ENCODE results near the gene ACBD5.
A peak's percentile ranks its signal among the peaks of the same experiment; 100 is the strongest.

ACBD5 gene

DNA sequence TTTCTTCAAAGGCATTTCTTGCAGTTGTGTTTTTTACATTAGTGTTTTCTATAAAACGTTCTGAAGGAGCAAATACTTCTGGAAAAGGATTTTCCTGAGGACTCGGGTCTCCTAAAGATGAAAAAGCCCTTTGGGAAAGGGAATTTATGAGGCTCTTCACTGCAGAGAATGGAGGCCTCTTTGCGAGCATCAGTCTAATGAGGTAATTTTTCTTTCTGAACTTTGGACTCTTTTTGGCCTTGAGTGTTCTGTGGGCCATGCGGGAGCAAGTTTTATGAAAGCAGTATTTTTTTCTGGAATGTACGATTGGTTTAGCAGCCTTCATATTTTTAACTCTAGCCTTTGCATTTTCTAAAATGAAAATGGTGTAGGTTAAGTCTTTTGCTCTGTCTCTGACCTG is 6.4 kb upstream of the ACBD5 start:
- DNase-seq (ENCODE audit: low read depth) = no peak
- no peak overlapping the region for H3K4me3 ChIP-seq (ENCODE audit: control insufficient read depth, low read depth, low read length)
- TF ChIP-seq CTCF (IDR thresholded peaks at IDR 0.05; ENCODE audit: control insufficient read depth, insufficient read depth, low read depth, low read length, missing control alignments) = no peak

DNA sequence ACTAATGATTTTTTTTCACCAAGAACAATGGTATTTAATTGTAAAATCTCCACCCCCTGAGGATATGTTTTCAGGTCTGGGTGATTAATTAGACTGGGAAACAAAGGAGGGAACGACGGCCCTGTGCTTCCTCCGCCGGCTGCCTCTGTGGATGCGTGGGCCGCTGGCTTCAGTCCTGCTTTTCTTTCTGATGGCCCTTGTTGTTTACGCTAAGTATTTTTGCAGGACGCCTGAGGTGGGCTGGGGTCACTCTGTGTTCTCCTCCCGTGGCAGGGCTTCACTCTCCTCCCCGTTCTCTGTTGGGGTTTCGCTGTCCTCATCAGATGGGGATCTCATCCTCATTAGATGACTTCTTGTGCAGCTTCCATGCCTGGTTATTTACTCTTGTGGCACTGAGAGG is 5.2 kb upstream of the ACBD5 start:
- no peak for DNase-seq (ENCODE audit: low read depth)
- no peak overlapping the region for H3K4me3 ChIP-seq (ENCODE audit: control insufficient read depth, low read depth, low read length)
- no peak for TF ChIP-seq CTCF (IDR thresholded peaks at IDR 0.05; ENCODE audit: control insufficient read depth, insufficient read depth, low read depth, low read length, missing control alignments)

DNA sequence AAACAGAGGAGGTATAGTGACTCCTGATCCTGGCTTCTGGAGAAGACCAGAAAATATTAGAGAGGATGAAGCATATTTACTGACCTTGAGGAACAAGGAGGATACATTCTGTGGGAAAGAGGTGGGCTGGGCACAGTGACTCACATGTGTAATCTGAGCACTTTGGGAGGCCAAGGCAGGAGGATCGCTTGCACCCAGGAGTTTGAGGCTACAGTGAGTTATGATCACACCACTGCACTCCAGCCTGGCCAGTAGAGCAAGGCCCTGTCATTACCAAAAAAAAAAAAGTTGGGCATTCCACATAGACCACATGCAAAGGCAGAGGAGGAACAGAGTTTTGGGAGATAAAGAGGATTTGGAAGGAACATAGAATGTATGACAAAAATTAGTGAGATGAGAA is 4.4 kb upstream of the ACBD5 start:
- no peak for TF ChIP-seq CTCF (IDR thresholded peaks at IDR 0.05; ENCODE audit: control insufficient read depth, insufficient read depth, low read depth, low read length, missing control alignments)
- no peak overlapping the region for H3K4me3 ChIP-seq (ENCODE audit: control insufficient read depth, low read depth, low read length)
- DNase-seq (ENCODE audit: low read depth) = no peak

GRCh38 chr10:27242951-27243551 is 2.5 kb upstream of the ACBD5 start:
- peak; percentile 49 for DNase-seq (ENCODE audit: low read depth)
- H3K4me3 ChIP-seq (ENCODE audit: control insufficient read depth, low read depth, low read length) = peak overlapping the region; percentile 86
- no peak for TF ChIP-seq CTCF (IDR thresholded peaks at IDR 0.05; ENCODE audit: control insufficient read depth, insufficient read depth, low read depth, low read length, missing control alignments)

DNA sequence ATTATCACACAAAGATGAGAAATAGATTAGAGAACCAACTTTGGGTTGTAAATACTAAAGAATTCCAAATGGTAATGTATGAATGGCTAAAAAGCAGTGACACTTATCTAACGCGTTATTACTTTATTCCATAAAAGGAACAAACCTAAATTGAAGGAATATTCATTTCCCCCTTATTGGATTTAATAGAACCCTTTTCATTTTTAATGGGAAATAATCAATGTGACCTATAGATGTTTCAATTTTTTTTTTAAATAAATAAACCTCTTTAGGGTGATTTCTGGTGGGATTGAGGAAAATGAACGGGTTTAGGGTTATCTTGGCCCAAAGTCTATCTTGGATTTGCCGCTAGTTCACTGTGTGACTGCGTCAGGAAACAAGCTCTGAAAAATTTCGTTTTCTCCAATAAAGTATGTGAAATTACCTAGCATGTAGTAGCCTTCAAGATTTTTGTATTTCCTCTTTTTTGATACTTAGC is 1.9 kb upstream of the ACBD5 start:
- H3K4me3 ChIP-seq (ENCODE audit: control insufficient read depth, low read depth, low read length) = peak overlapping the region; percentile 86
- no peak for TF ChIP-seq CTCF (IDR thresholded peaks at IDR 0.05; ENCODE audit: control insufficient read depth, insufficient read depth, low read depth, low read length, missing control alignments)
- no peak for DNase-seq (ENCODE audit: low read depth)

DNA sequence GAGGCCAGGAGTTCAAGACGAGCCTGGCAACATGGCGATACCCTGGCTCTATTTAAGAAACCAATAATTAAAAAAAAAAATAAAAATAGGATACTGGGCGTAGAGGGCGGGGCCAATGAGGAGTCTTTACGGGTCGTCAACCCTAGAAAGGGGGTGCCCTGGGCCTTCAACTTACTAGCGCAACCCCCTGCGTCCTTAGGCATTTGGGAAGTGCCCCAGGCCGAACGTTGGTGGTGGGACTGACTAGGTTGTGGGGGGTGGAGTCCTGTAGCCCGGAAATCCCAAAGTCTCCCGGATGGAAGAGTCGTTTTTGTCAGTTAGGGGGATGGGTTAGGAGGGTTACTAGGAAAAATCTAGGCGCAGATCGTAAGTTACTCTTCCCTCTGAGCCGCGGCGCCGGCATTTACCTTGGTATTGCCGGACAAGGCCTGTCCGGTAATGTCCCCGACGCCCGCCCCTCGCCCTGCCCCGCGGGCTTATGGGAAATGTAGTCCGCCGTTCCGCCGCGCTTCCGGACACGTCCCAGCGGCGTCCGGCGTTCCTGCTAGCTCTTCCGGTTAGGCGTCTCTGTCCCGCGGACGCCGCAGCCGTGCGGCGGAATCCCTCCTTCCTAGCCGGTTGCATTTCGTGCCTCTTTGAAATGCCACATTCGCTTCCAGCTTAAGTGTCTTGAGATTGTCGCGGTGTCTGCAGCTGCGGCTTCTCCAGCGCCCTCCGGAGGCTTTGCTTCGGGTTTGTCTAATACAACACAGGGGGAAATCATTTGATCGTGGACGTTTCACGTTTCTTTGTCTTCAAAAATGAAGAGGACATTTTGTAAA is 1.3 kb upstream of the ACBD5 start:
- peak; percentile 36 for TF ChIP-seq CTCF (IDR thresholded peaks at IDR 0.05; ENCODE audit: control insufficient read depth, insufficient read depth, low read depth, low read length, missing control alignments)
- DNase-seq (ENCODE audit: low read depth) = peak; percentile 73
- H3K4me3 ChIP-seq (ENCODE audit: control insufficient read depth, low read depth, low read length) = peak overlapping the region; percentile 86

Data from AG09309 (cell line).